B cell (primary cell): Measurements from ENCODE around the gene BDKRB1. TPM values are rescaled to one million over a fixed set of nuclear protein-coding genes. Genes with fewer than 3 reads are reported as not detected.

Experiments
- ATAC-seq: fragments of 200-7000 bp; cut with Tn5 transposase; one replicate; pipeline ENCODE4 v1.10.0; 2021; ENCODE audit warnings: low read depth, mild to moderate bottlenecking, moderate number of reproducible peaks, moderate library complexity
- CTCF ChIA-PET: fragments of 350-600 bp; sonication (Branson Sonifier 250); formaldehyde crosslinking; loops from one replicate; lab custom pipeline; 2021; ENCODE audit warnings: antibody characterized with exemption, inconsistent platforms; lab: Charles Lee
- POLR2A ChIA-PET: fragments of 350-600 bp; sonication (Branson Sonifier 250); formaldehyde crosslinking; loops from one replicate; lab custom pipeline; 2021; ENCODE audit warnings: antibody characterized with exemption; lab: Charles Lee
- DNase-seq: peaks from one replicate; pipeline ENCODE4 v3.0.0; 2013
- H2AFZ ChIP-seq: 2 replicates; pipeline ENCODE4 v1.6.1; 2012; ENCODE audit warnings: mild to moderate bottlenecking, low read depth, low read length; ENCODE audit not compliant: insufficient read depth, poor library complexity, severe bottlenecking
- H3K27ac ChIP-seq, 2 donors: 1 replicate in 1 of 2; 2 replicates in 1 of 2; pipeline ENCODE4 v1.5.1; 2012 to 2013; ENCODE audit warnings: low read length in 2 of 2, mild to moderate bottlenecking in 2 of 2, moderate library complexity in 1 of 2
- H3K27me3 ChIP-seq, 4 experiments: fragments of 200-600 bp in 1 of 4; sonication (generic) in 1 of 4; replicated peaks in 1 of 4; 1 replicate in 2 of 4; 2 replicates in 2 of 4; pipeline versions ENCODE4 v1.6.1 to v1.7.0; 2013 to 2016; ENCODE audit warnings: low read length in 3 of 4, mild to moderate bottlenecking in 2 of 4, mixed read lengths in 1 of 4, moderate library complexity in 1 of 4; ENCODE audit not compliant: insufficient read depth in 4 of 4, control insufficient read depth in 3 of 4; ENCODE audit errors: control extremely low read depth in 1 of 4
- H3K36me3 ChIP-seq, 2 experiments: replicated peaks in 1 of 2; 1 replicate in 1 of 2; 2 replicates in 1 of 2; pipeline versions ENCODE4 v1.6.1 to v1.7.1; 2013; ENCODE audit warnings: low read length in 1 of 2; ENCODE audit not compliant: insufficient read depth in 2 of 2, control insufficient read depth in 1 of 2; ENCODE audit errors: control extremely low read depth in 1 of 2, extremely low read depth in 1 of 2
- H3K4me1 ChIP-seq, 2 donors: fragments of 200-600 bp in 1 of 2; sonication (generic) in 1 of 2; 1 replicate in 1 of 2; 2 replicates in 1 of 2; pipeline versions ENCODE4 v1.5.1 to v1.6.1; 2013 to 2017; ENCODE audit warnings: low read length in 2 of 2; ENCODE audit not compliant: control insufficient read depth in 2 of 2, insufficient read depth in 2 of 2
- H3K4me2 ChIP-seq: replicated peaks from 2 replicates; pipeline ENCODE3; 2012; ENCODE audit warnings: mild to moderate bottlenecking, low read depth, low read length; ENCODE audit not compliant: poor library complexity, severe bottlenecking
- H3K4me3 ChIP-seq, 5 experiments: fragments of 200-600 bp in 1 of 5; sonication (generic) in 1 of 5; 1 replicate in 3 of 5; 2 replicates in 2 of 5; pipeline versions ENCODE4 v1.5.1 to v1.7.0; 2011 to 2016; ENCODE audit warnings: low read length in 4 of 5, mild to moderate bottlenecking in 4 of 5, low read depth in 2 of 5, control low read depth in 1 of 5, moderate library complexity in 1 of 5; ENCODE audit not compliant: insufficient read depth in 1 of 5; ENCODE audit errors: control extremely low read depth in 1 of 5, extremely low read depth in 1 of 5
- H3K79me2 ChIP-seq: fragments of 200-600 bp; sonication (generic); one replicate; pipeline ENCODE4 v1.6.0; 2016; ENCODE audit warnings: low read length; ENCODE audit not compliant: control insufficient read depth, insufficient read depth
- H3K9ac ChIP-seq: fragments of 200-600 bp; sonication (generic); 2 replicates; pipeline ENCODE4 v1.6.1; 2017; ENCODE audit warnings: mild to moderate bottlenecking, low read length, moderate library complexity
- H3K9me3 ChIP-seq, 3 donors: one replicate each; pipeline versions ENCODE4 v1.6.1 to v1.7.1; 2013; ENCODE audit warnings: low read length in 2 of 3; ENCODE audit not compliant: control insufficient read depth in 2 of 3, insufficient read depth in 1 of 3; ENCODE audit errors: control extremely low read depth in 1 of 3
- H4K20me1 ChIP-seq: 2 replicates; pipeline ENCODE4 v1.6.0; 2012; ENCODE audit warnings: mild to moderate bottlenecking, low read length; ENCODE audit not compliant: insufficient read depth, control insufficient read depth, poor library complexity, severe bottlenecking
- H3K27ac Mint-ChIP-seq: one replicate; pipeline ENCODE4 v1.8.0; 2021; ENCODE audit warnings: mixed read lengths
- H3K27me3 Mint-ChIP-seq: one replicate; pipeline ENCODE4 v1.8.0; 2021; ENCODE audit warnings: mixed read lengths
- H3K4me1 Mint-ChIP-seq: one replicate; pipeline ENCODE4 v1.8.0; 2021; ENCODE audit warnings: mixed read lengths
- H3K4me3 Mint-ChIP-seq: one replicate; pipeline ENCODE4 v1.8.0; 2021; ENCODE audit warnings: mixed read lengths
- H3K9me3 Mint-ChIP-seq: one replicate; pipeline ENCODE4 v1.8.0; 2022; ENCODE audit warnings: mixed read lengths; ENCODE audit not compliant: insufficient read depth
- EZH2 ChIP-seq: IDR thresholded peaks from 2 replicates; pipeline ENCODE4 v1.6.1; 2012; ENCODE audit warnings: borderline replicate concordance, low read depth, mild to moderate bottlenecking, moderate library complexity, low read length; ENCODE audit not compliant: insufficient read depth, poor library complexity, severe bottlenecking
- whole genome bisulfite sequencing: methylation state at CpG from one replicate; pipeline ENCODE4 v1.1.5; 2013; ENCODE audit warnings: missing lambda C conversion rate; ENCODE audit not compliant: insufficient coverage; 5-methylcytosine and 5-hydroxymethylcytosine counted together
- intact Hi-C: fragments of 100-400 bp; cut with micrococcal nuclease; formaldehyde crosslinking; loops from one replicate; pipeline ENCODE4 v1.10.0; 2022
- polyA plus RNA-seq: library from polyadenylated mRNA; depleted of rRNA; stranded (reverse); fragments of >200 nt; gene quantifications from 2 replicates; pipeline ENCODE4 v1.2.3, GENCODE V29; 2012
- total RNA-seq, 2 donors: library from RNA; stranded (reverse); fragments of 120-200 nt in 1 of 2; gene quantifications; 1 replicate in 1 of 2; 2 replicates in 1 of 2; pipeline versions ENCODE4 v1.2.3 to v1.2.4, GENCODE V29; 2013 to 2022
- TF ChIP-seq, protein P1 (sequence below): fragments of 200-600 bp; IDR thresholded peaks from one replicate; pipeline ENCODE4 v1.8.0; 2022; ENCODE audit warnings: antibody characterized with exemption, mild to moderate bottlenecking

Gene BDKRB1
- total and polyA plus RNA-seq, 2 donors (not counting 1 experiment from before 2014, with no cell fraction given), result not detected

DNA sequence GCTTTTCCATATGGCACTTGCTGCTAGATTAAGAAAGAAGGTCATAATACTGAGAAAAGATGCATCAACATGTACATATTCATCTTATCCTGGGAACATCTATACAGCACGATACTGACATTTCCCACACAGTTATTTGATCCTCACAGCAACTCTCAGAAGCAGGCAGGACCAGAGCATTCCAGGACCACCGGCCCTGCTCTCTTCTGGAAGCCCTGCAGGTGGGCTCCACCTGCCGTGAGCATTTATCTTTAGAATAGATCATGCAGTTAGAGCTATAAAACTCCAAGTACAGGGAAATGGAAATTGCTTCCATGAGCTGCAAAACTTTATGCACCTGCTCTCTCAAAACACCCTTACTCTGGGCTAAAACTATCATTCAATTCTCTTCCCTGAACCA lies 5.5 kb upstream of the BDKRB1 start:
- no peak overlapping the region for H3K4me3 Mint-ChIP-seq
- TF ChIP-seq, protein P1, sequence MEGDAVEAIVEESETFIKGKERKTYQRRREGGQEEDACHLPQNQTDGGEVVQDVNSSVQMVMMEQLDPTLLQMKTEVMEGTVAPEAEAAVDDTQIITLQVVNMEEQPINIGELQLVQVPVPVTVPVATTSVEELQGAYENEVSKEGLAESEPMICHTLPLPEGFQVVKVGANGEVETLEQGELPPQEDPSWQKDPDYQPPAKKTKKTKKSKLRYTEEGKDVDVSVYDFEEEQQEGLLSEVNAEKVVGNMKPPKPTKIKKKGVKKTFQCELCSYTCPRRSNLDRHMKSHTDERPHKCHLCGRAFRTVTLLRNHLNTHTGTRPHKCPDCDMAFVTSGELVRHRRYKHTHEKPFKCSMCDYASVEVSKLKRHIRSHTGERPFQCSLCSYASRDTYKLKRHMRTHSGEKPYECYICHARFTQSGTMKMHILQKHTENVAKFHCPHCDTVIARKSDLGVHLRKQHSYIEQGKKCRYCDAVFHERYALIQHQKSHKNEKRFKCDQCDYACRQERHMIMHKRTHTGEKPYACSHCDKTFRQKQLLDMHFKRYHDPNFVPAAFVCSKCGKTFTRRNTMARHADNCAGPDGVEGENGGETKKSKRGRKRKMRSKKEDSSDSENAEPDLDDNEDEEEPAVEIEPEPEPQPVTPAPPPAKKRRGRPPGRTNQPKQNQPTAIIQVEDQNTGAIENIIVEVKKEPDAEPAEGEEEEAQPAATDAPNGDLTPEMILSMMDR, result no peak
- TF ChIP-seq EZH2, result no peak
- H3K4me1 Mint-ChIP-seq, result no peaks in the 10 kb centered on the region
- peaks cover 64% of the 10 kb centered on the region for H3K27me3 Mint-ChIP-seq
- DNase-seq (no peak), ATAC-seq (no peak)
- Histone ChIP-seq H2AFZ (no peak overlapping the region), H3K27me3 (peaks cover 0 to 23% (median 0%) of the 10 kb centered on the region in 4 experiments), H3K4me3 (no peak overlapping the region), H3K36me3 (no peaks in the 10 kb centered on the region), H3K4me2 (no peak overlapping the region), H3K9ac (no peak overlapping the region), H3K27ac (no peak overlapping the region), H4K20me1 (no peaks in the 10 kb centered on the region), H3K79me2 (no peaks in the 10 kb centered on the region), H3K4me1 (no peaks in the 10 kb centered on the region), H3K9me3 (peaks cover 0 to 3% (median 0%) of the 10 kb centered on the region in 3 donors)
- ChIA-PET POLR2A (no interaction called here), CTCF (no interaction called here)
- H3K27ac Mint-ChIP-seq, result no peak overlapping the region
- WGBS, result 67% methylated on average over 1 of the region's 3 CpGs
- intact Hi-C loops, result no loop called here
- peaks cover 2% of the 10 kb centered on the region for H3K9me3 Mint-ChIP-seq

DNA sequence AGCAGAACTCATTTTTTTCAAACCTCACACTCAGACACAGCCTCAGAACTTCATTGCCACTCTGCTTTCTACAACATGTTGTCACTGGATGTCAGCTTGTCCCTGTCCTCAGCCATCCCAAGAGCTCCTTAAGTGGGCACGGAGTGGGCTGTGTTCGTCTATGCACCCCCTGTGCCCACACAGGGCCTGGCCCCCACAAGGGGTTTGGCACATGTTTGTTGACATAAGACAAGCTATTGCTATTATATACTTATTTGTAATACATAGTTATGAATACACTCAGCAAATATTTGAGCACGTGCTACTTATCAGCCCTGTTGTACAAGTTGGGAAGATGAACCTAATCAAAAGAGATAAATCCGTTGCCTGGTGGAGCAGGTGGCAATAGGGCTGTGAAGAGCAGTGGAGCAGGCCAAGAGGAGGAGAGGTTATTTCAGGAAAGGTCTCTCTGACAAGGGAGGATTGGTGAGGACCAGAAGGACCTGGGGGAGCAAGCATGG lies 4.3 kb upstream of the BDKRB1 start:
- no peak for TF ChIP-seq EZH2
- TF ChIP-seq, protein P1, result no peak
- CTCF ChIA-PET, result no interaction called here
- Mint-ChIP-seq H3K9me3 (no peaks in the 10 kb centered on the region), H3K27me3 (peaks cover 66% of the 10 kb centered on the region), H3K27ac (no peak overlapping the region), H3K4me1 (no peaks in the 10 kb centered on the region), H3K4me3 (no peak overlapping the region)
- 91% methylated on average over 3 of the region's 4 CpGs for WGBS
- intact Hi-C loops, result no loop called here
- Histone ChIP-seq H3K27me3 (peaks cover 0 to 26% (median 2%) of the 10 kb centered on the region in 4 experiments), H3K9ac (no peak overlapping the region), H2AFZ (no peak overlapping the region), H4K20me1 (no peaks in the 10 kb centered on the region), H3K4me2 (no peak overlapping the region), H3K79me2 (no peaks in the 10 kb centered on the region), H3K4me1 (no peaks in the 10 kb centered on the region), H3K27ac (no peak overlapping the region), H3K4me3 (no peak overlapping the region), H3K36me3 (no peaks in the 10 kb centered on the region), H3K9me3 (no peaks in the 10 kb centered on the region)
- POLR2A ChIA-PET, result no interaction called here
- ATAC-seq (no peak), DNase-seq (no peak)
